IMR-90 (cell line): ENCODE data around the gene IL17B. TPM values are rescaled to one million over a fixed set of nuclear protein-coding genes. Genes with fewer than 3 reads are reported as not detected.

Experiments
- BHLHE40 ChIP-seq: fragments of 150-350 bp; IDR thresholded peaks from 2 replicates; pipeline ENCODE4 v1.6.1; 2016; ENCODE audit warnings: mild to moderate bottlenecking, low read depth, low read length
- CTCF ChIP-seq: conservative IDR thresholded peaks from 2 replicates; pipeline ENCODE4 v1.5.1; 2012; ENCODE audit warnings: mild to moderate bottlenecking, low read depth, low read length, improper control_type of control experiment
- FOS ChIP-seq: fragments of 150-350 bp; IDR thresholded peaks from 2 replicates; pipeline ENCODE4 v1.6.1; 2016; ENCODE audit warnings: low read depth, low read length
- polyA plus RNA-seq, 3 experiments: library from polyadenylated mRNA; depleted of rRNA; stranded (reverse); fragments of >200 nt; gene quantifications; 2 replicates each; pipeline ENCODE4 v1.2.3, GENCODE V29; 2012; ENCODE audit warnings: low replicate concordance in 1 of 3
- total RNA-seq: library from RNA; depleted of rRNA; stranded (reverse); fragments of >200 nt; gene quantifications from 2 replicates; pipeline ENCODE4 v1.2.3, GENCODE V29; 2012

The IL17B gene
- total and polyA plus RNA-seq, 2 of the 4 experiments (the other 2 are of a cell fraction), result 0.31 TPM; not detected in 1

- TF ChIP-seq FOS, result no peak
- no peak for TF ChIP-seq BHLHE40
- TF ChIP-seq CTCF, result no peak
Measured at GRCh38 chr5:149357370-149358293, 21.5 kb downstream of the IL17B start, which contains the start of gene PCYOX1L (continued).
